IMR-90 (cell line): Measurements from ENCODE around the gene SEBOX. TPM values are rescaled to one million over a fixed set of nuclear protein-coding genes. Genes with fewer than 3 reads are reported as not detected.

Experiments
- ATAC-seq: fragments of 200-7000 bp; cut with Tn5 transposase; 2 replicates; pipeline ENCODE4 v1.9.1; 2020; ENCODE audit warnings: low read depth, mild to moderate bottlenecking, moderate library complexity
- BruUV-seq: library from RNA; stranded (reverse); fragments of 400-500 nt; replicated peaks from 2 replicates; lab custom pipeline; 2021; lab: Mats Ljungman, UMichigan
- CTCF ChIA-PET: fragments of 300-600 bp; formaldehyde crosslinking; extraction: SDS; loops from one replicate; lab custom pipeline; 2021; ENCODE audit warnings: antibody characterized with exemption; lab: Yijun Ruan, JAX
- POLR2A ChIA-PET: fragments of 300-600 bp; sonication (Branson Sonifier 250); formaldehyde crosslinking; loops from one replicate; lab custom pipeline; 2022; ENCODE audit warnings: antibody characterized with exemption; ENCODE audit not compliant: unreplicated experiment; lab: Charles Lee
- DNase-seq: peaks from one replicate; pipeline ENCODE4 v3.0.0; 2013
- H2AFZ ChIP-seq: replicated peaks from 2 replicates; pipeline ENCODE3; 2013; ENCODE audit warnings: low read length, mild to moderate bottlenecking; ENCODE audit not compliant: poor library complexity
- H2AK5ac ChIP-seq: 2 replicates; pipeline ENCODE4 v1.6.1; 2013; ENCODE audit warnings: low read depth, low read length, inconsistent platforms
- H2AK9ac ChIP-seq: replicated peaks from 2 replicates; pipeline ENCODE3; 2013; ENCODE audit warnings: mild to moderate bottlenecking, low read depth, low read length, moderate library complexity; ENCODE audit not compliant: poor library complexity
- H2BK120ac ChIP-seq: 2 replicates; pipeline ENCODE4 v1.6.1; 2013; ENCODE audit warnings: low read depth, low read length, inconsistent platforms
- H2BK15ac ChIP-seq: 3 replicates; pipeline ENCODE4 v1.6.1; 2013; ENCODE audit warnings: low read depth, low read length, inconsistent platforms
- H2BK20ac ChIP-seq: 2 replicates; pipeline ENCODE4 v1.6.1; 2013; ENCODE audit warnings: low read depth, mild to moderate bottlenecking, inconsistent platforms, low read length, moderate library complexity
- H2BK5ac ChIP-seq: 2 replicates; pipeline ENCODE4 v1.6.1; 2013; ENCODE audit warnings: mild to moderate bottlenecking, low read depth, low read length, inconsistent platforms; ENCODE audit not compliant: poor library complexity, severe bottlenecking
- H3K14ac ChIP-seq: replicated peaks from 2 replicates; pipeline ENCODE4 v1.6.1; 2013; ENCODE audit warnings: low read depth, low read length, inconsistent platforms
- H3K18ac ChIP-seq: 2 replicates; pipeline ENCODE4 v1.6.1; 2013; ENCODE audit warnings: low read depth, low read length, control low read depth
- H3K23ac ChIP-seq: 2 replicates; pipeline ENCODE4 v1.6.1; 2013; ENCODE audit warnings: low read depth, low read length, inconsistent platforms
- H3K27ac ChIP-seq: 2 replicates; pipeline ENCODE4 v1.5.1; 2013; ENCODE audit warnings: mild to moderate bottlenecking, control low read depth, low read length; ENCODE audit not compliant: insufficient read depth
- H3K27me3 ChIP-seq: 2 replicates; pipeline ENCODE4 v1.6.1; 2013; ENCODE audit warnings: low read length; ENCODE audit not compliant: control insufficient read depth, insufficient read depth
- H3K36me3 ChIP-seq: 2 replicates; pipeline ENCODE4 v1.6.1; 2013; ENCODE audit warnings: low read length, mixed read lengths; ENCODE audit not compliant: control insufficient read depth, insufficient read depth
- H3K4ac ChIP-seq: 2 replicates; pipeline ENCODE4 v1.6.1; 2013; ENCODE audit warnings: low read depth, low read length, inconsistent platforms
- H3K4me1 ChIP-seq: 2 replicates; pipeline ENCODE4 v1.6.1; 2013; ENCODE audit warnings: low read length, mixed read lengths; ENCODE audit not compliant: control insufficient read depth, insufficient read depth
- H3K4me2 ChIP-seq: 2 replicates; pipeline ENCODE4 v1.6.1; 2013; ENCODE audit warnings: low read depth, mild to moderate bottlenecking, control low read depth, low read length, moderate library complexity
- H3K4me3 ChIP-seq: 2 replicates; pipeline ENCODE4 v1.5.1; 2013; ENCODE audit warnings: low read depth, mild to moderate bottlenecking, control low read depth, low read length, moderate library complexity; ENCODE audit not compliant: insufficient read depth
- H3K56ac ChIP-seq: 2 replicates; pipeline ENCODE4 v1.6.1; 2013; ENCODE audit warnings: low read length, inconsistent platforms; ENCODE audit not compliant: insufficient read depth; ENCODE audit errors: extremely low read depth
- H3K79me1 ChIP-seq, 2 experiments: 2 replicates each; pipeline ENCODE4 v1.6.1; 2013; ENCODE audit warnings: low read length in 2 of 2, inconsistent platforms in 1 of 2, low read depth in 1 of 2
- H3K9ac ChIP-seq: 2 replicates; pipeline ENCODE4 v1.6.1; 2013; ENCODE audit warnings: low read depth, low read length, control low read depth
- H3K9me1 ChIP-seq: 2 replicates; pipeline ENCODE4 v1.6.1; 2013; ENCODE audit warnings: low read length, inconsistent platforms; ENCODE audit not compliant: insufficient read depth
- H3K9me3 ChIP-seq: 2 replicates; pipeline ENCODE4 v1.6.1; 2013; ENCODE audit warnings: low read length; ENCODE audit not compliant: control insufficient read depth, insufficient read depth
- H4K20me1 ChIP-seq: 2 replicates; pipeline ENCODE4 v1.6.1; 2013; ENCODE audit warnings: low read length, inconsistent platforms; ENCODE audit not compliant: insufficient read depth
- H4K5ac ChIP-seq: 2 replicates; pipeline ENCODE4 v1.6.1; 2013; ENCODE audit warnings: mild to moderate bottlenecking, low read depth, low read length, control low read depth
- H4K8ac ChIP-seq, 2 experiments: 2 replicates each; pipeline ENCODE4 v1.6.1; 2013; ENCODE audit warnings: low read depth in 2 of 2, low read length in 2 of 2, control low read depth in 1 of 2, inconsistent platforms in 1 of 2
- H4K91ac ChIP-seq: 2 replicates; pipeline ENCODE4 v1.6.1; 2013; ENCODE audit warnings: low read depth, low read length, inconsistent platforms; ENCODE audit not compliant: insufficient read depth
- CEBPB ChIP-seq: IDR thresholded peaks from 2 replicates; pipeline ENCODE4 v1.6.1; 2012; ENCODE audit warnings: low read depth, low read length, improper control_type of control experiment
- CHD1 ChIP-seq: IDR thresholded peaks from 2 replicates; pipeline ENCODE4 v1.6.1; 2012; ENCODE audit warnings: low read depth, low read length, improper control_type of control experiment
- ELK1 ChIP-seq: fragments of 150-350 bp; IDR thresholded peaks from 2 replicates; pipeline ENCODE4 v1.6.1; 2016; ENCODE audit warnings: low read depth, mild to moderate bottlenecking, low read length, moderate library complexity, borderline replicate concordance
- FOS ChIP-seq: fragments of 150-350 bp; IDR thresholded peaks from 2 replicates; pipeline ENCODE4 v1.6.1; 2016; ENCODE audit warnings: low read depth, low read length
- NFE2L2 ChIP-seq: fragments of 150-350 bp; IDR thresholded peaks from 2 replicates; pipeline ENCODE4 v1.6.1; 2016; ENCODE audit warnings: low read depth, mild to moderate bottlenecking, low read length
- POLR2A ChIP-seq: IDR thresholded peaks from 2 replicates; pipeline ENCODE4 v1.6.1; 2012; ENCODE audit warnings: mild to moderate bottlenecking, low read depth, low read length
- USF2 ChIP-seq: fragments of 150-350 bp; IDR thresholded peaks from 2 replicates; pipeline ENCODE4 v1.6.1; 2017; ENCODE audit warnings: mild to moderate bottlenecking, antibody characterized with exemption, low read length, low read depth
- WGBS, 2 experiments: methylation state at CpG; one replicate each; pipeline versions ENCODE4 v1.1.5 to v1.1.7; 2013; ENCODE audit warnings: missing lambda C conversion rate in 2 of 2; ENCODE audit not compliant: insufficient read length in 1 of 2; ENCODE audit errors: extremely low coverage in 2 of 2; 5-methylcytosine and 5-hydroxymethylcytosine counted together
- dilution Hi-C: fragments of 300-500 bp; cut with HindIII; formaldehyde crosslinking; loops from one replicate; pipeline ENCODE4 v1.14.3; 2018; ENCODE audit warnings: low sequenced_read_pairs; ENCODE audit not compliant: unreplicated experiment
- in situ Hi-C: fragments of 300-500 bp; cut with MboI; formaldehyde crosslinking; loops from 3 replicates; pipeline ENCODE4 v1.14.3; 2019; ENCODE audit warnings: low sequenced_read_pairs, inconsistent platforms, mixed read lengths
- intact Hi-C: fragments of 100-400 bp; cut with micrococcal nuclease; formaldehyde crosslinking; loops from 2 replicates; pipeline ENCODE4 v1.10.0; 2022
- polyA plus RNA-seq, 3 experiments: library from polyadenylated mRNA; depleted of rRNA; stranded (reverse); fragments of >200 nt; gene quantifications; 2 replicates each; pipeline ENCODE4 v1.2.3, GENCODE V29; 2012; ENCODE audit warnings: low replicate concordance in 1 of 3
- total RNA-seq: library from RNA; depleted of rRNA; stranded (reverse); fragments of >200 nt; gene quantifications from 2 replicates; pipeline ENCODE4 v1.2.3, GENCODE V29; 2012

Gene SEBOX
- total and polyA plus RNA-seq, 2 of the 4 experiments (the other 2 are of a cell fraction), result not detected

- no peak overlapping the region for H3K14ac ChIP-seq
- H3K9me3 ChIP-seq, result no peaks in the 10 kb centered on the region
- no peak overlapping the region for H2AK5ac ChIP-seq
- no peak overlapping the region for H4K91ac ChIP-seq
- no peak overlapping the region for H2AFZ ChIP-seq
- intact Hi-C loops (no loop called here), dilution Hi-C loops (no loop called here), in situ Hi-C loops (no loop called here)
- H2BK120ac ChIP-seq, result no peak overlapping the region
- no peak overlapping the region for H3K18ac ChIP-seq
- H3K27ac ChIP-seq, result no peak overlapping the region
- ATAC-seq, result no peak
- no peak overlapping the region for H2AK9ac ChIP-seq
- CTCF ChIA-PET, result no interaction called here
- H2BK15ac ChIP-seq, result no peak overlapping the region
- no peak overlapping the region for H3K4me3 ChIP-seq
- H2BK5ac ChIP-seq, result no peak overlapping the region
- H3K9ac ChIP-seq, result no peak overlapping the region
- no peak overlapping the region for H3K23ac ChIP-seq
- H3K27me3 ChIP-seq, result no peaks in the 10 kb centered on the region
- no peak overlapping the region for H4K5ac ChIP-seq
- no peak overlapping the region for H3K4me2 ChIP-seq
- DNase-seq, result no peak
- H3K36me3 ChIP-seq, result peaks cover 27% of the 10 kb centered on the region
- no peak for TF ChIP-seq FOS
- no peak for TF ChIP-seq USF2
- no peak for TF ChIP-seq ELK1
- no peak for TF ChIP-seq CHD1
- TF ChIP-seq POLR2A, result no peak
- TF ChIP-seq CEBPB, result no peak
- no peak for TF ChIP-seq NFE2L2
- no peak overlapping the region for H3K4ac ChIP-seq
- POLR2A ChIA-PET, result no interaction called here
- peaks cover 19% of the 10 kb centered on the region; the same call in 1 of the 2 replicates for H3K9me1 ChIP-seq
- H4K20me1 ChIP-seq, result no peaks in the 10 kb centered on the region
- no TSS peak for BruUV-seq
- H3K56ac ChIP-seq, result no peak overlapping the region
- 100% methylated on average over 1 of the region's 6 CpGs; no CpG with 5 or more reads in 1 of the 2 experiments for WGBS, 2 experiments
- no peak overlapping the region for H2BK20ac ChIP-seq
- no peaks in the 10 kb centered on the region for H3K79me1 ChIP-seq
- H3K4me1 ChIP-seq, result peaks cover 9% of the 10 kb centered on the region
- H4K8ac ChIP-seq, result no peak overlapping the region
These were observed 31.7 kb upstream of the SEBOX start for GRCh38 chr17:28396635-28397239.
